DND-41 (cell line): Measurements from ENCODE around the gene RBFOX1.

Experiments used
- EZH2 ChIP-seq: IDR thresholded peaks from 3 replicates; pipeline ENCODE4 v1.6.1; 2012; ENCODE audit warnings: borderline replicate concordance, low read depth, mild to moderate bottlenecking, moderate library complexity, low read length, inconsistent platforms; ENCODE audit not compliant: severe bottlenecking
- TF ChIP-seq, protein P1 (sequence below): IDR thresholded peaks from 2 replicates; pipeline ENCODE4 v1.5.1; 2012; ENCODE audit warnings: borderline replicate concordance, low read length, moderate library complexity, mild to moderate bottlenecking; ENCODE audit not compliant: poor library complexity, severe bottlenecking; ENCODE audit errors: extremely low read depth

DNA sequence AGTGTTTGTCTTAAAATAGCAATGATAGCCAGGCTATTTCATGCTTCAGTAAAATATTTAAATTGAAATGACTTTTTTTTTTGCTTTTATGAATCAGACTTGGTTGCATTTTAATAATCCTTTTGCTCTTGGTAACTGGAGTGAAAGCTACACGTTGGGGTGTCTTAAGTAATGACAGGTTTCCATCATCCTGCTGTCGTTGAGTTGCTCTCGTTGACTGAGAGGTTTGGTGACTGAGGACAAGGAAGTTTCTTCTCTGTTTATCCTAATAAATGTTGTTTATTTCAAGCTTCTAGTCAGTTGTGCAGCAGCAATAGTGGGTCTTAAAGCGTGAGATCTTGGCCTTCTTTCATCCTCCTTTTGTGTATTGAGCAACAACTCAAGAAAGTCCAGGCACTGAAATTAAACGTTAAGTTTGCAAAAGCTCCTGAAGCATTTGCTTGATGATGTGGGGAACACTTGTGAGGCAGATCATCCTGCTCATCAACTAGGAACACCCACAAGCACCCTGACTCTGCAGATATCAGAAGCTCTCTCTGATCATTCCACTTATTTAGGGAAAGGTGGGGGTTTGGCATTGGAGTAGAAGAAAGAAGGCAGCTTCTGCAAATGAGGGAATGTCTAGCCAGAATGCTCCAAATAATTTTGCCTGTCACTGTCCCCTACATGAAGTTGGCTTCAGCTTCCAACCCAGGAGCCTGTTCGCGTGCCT lies 179.1 kb downstream of the RBFOX1 start:
- TF ChIP-seq, protein P1, sequence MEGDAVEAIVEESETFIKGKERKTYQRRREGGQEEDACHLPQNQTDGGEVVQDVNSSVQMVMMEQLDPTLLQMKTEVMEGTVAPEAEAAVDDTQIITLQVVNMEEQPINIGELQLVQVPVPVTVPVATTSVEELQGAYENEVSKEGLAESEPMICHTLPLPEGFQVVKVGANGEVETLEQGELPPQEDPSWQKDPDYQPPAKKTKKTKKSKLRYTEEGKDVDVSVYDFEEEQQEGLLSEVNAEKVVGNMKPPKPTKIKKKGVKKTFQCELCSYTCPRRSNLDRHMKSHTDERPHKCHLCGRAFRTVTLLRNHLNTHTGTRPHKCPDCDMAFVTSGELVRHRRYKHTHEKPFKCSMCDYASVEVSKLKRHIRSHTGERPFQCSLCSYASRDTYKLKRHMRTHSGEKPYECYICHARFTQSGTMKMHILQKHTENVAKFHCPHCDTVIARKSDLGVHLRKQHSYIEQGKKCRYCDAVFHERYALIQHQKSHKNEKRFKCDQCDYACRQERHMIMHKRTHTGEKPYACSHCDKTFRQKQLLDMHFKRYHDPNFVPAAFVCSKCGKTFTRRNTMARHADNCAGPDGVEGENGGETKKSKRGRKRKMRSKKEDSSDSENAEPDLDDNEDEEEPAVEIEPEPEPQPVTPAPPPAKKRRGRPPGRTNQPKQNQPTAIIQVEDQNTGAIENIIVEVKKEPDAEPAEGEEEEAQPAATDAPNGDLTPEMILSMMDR: no peak
- no peak for TF ChIP-seq EZH2
